Effector memory CD4-positive, alpha-beta T cell (primary cell): ENCODE results near the gene LRFN5.

Experiments
- DNase-seq, 3 donors: peaks; one replicate each; pipeline ENCODE4 v3.0.0-alpha.2; 2020
- H3K27ac ChIP-seq: 2 replicates; pipeline ENCODE4 v1.7.0; 2013; ENCODE audit warnings: mild to moderate bottlenecking, low read length, moderate library complexity; ENCODE audit not compliant: insufficient read depth, poor library complexity, severe bottlenecking
- H3K27me3 ChIP-seq: replicated peaks from 2 replicates; pipeline ENCODE4 v1.7.0; 2013; ENCODE audit warnings: mild to moderate bottlenecking, low read length; ENCODE audit not compliant: insufficient read depth, control insufficient read depth, poor library complexity, severe bottlenecking
- H3K36me3 ChIP-seq: 2 replicates; pipeline ENCODE4 v1.7.0; 2013; ENCODE audit warnings: mild to moderate bottlenecking, low read length, moderate library complexity; ENCODE audit not compliant: control insufficient read depth, insufficient read depth
- H3K4me1 ChIP-seq: 2 replicates; pipeline ENCODE4 v1.7.0; 2013; ENCODE audit warnings: low read length, mild to moderate bottlenecking; ENCODE audit not compliant: control insufficient read depth, insufficient read depth, poor library complexity, severe bottlenecking
- H3K4me3 ChIP-seq: 2 replicates; pipeline ENCODE4 v1.7.0; 2013; ENCODE audit warnings: low read length, low read depth, mild to moderate bottlenecking; ENCODE audit not compliant: insufficient read depth, poor library complexity, severe bottlenecking
- H3K9me3 ChIP-seq: 2 replicates; pipeline ENCODE4 v1.7.0; 2013; ENCODE audit warnings: mild to moderate bottlenecking, low read length, moderate library complexity; ENCODE audit not compliant: control insufficient read depth

Gene LRFN5

DNA sequence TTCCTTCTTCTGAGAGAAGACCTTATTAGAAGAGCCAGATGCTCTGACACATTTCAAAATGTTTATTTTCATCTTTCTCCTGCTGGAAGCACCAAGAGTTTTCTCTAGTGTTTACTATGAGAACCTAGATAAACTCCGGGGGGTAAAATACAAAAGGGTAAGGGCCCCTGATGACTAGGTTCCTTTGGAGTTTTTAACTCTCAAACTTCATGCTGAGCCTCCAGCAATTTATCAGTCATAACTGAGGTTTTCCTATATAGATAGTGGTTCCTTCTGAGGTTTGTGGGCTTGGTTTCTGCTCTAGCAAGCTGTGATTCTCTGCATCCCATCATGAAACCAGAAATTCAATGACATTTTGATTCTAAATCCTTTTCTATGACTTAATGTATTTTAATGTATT lies 210.9 kb downstream of the LRFN5 start:
- no peaks in the 10 kb centered on the region for H3K27me3 ChIP-seq
- no peaks in the 10 kb centered on the region for H3K9me3 ChIP-seq
- no peak overlapping the region for H3K27ac ChIP-seq
- H3K36me3 ChIP-seq = no peaks in the 10 kb centered on the region
- H3K4me1 ChIP-seq = no peaks in the 10 kb centered on the region
- no peak for DNase-seq
- no peak overlapping the region for H3K4me3 ChIP-seq

- H3K4me1 ChIP-seq = no peaks in the 10 kb centered on the region
- H3K36me3 ChIP-seq = no peaks in the 10 kb centered on the region
- DNase-seq = no peak
- H3K27ac ChIP-seq = no peak overlapping the region
- H3K9me3 ChIP-seq = peaks cover 6% of the 10 kb centered on the region
- no peak overlapping the region for H3K4me3 ChIP-seq
- no peaks in the 10 kb centered on the region for H3K27me3 ChIP-seq
Measured at GRCh38 chr14:41824441-41824840, 217.8 kb downstream of the LRFN5 start.

DNA sequence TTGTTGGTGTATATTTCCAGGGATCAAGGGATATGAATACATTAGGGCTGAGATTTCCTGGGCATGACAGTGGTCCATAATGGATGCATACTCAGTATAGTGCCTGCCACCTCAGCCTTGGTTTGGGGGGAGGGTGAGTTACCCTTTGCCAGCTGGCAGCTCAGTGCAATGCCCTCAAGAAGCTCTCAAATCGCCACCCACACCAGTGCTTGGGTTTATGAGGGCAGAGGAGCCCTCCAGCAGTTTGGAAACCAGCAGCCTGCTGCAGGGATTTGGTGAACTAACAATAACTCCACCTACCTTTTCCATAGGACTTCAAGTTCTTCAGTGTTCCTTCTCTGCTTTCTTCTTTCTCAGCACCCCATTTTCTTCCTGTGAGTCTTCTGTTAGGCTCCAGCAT lies 218.9 kb downstream of the LRFN5 start:
- no peak for DNase-seq
- peaks cover 6% of the 10 kb centered on the region for H3K9me3 ChIP-seq
- H3K27ac ChIP-seq = no peak overlapping the region
- no peaks in the 10 kb centered on the region for H3K36me3 ChIP-seq
- no peaks in the 10 kb centered on the region for H3K4me1 ChIP-seq
- H3K4me3 ChIP-seq = no peak overlapping the region
- no peaks in the 10 kb centered on the region for H3K27me3 ChIP-seq

DNA sequence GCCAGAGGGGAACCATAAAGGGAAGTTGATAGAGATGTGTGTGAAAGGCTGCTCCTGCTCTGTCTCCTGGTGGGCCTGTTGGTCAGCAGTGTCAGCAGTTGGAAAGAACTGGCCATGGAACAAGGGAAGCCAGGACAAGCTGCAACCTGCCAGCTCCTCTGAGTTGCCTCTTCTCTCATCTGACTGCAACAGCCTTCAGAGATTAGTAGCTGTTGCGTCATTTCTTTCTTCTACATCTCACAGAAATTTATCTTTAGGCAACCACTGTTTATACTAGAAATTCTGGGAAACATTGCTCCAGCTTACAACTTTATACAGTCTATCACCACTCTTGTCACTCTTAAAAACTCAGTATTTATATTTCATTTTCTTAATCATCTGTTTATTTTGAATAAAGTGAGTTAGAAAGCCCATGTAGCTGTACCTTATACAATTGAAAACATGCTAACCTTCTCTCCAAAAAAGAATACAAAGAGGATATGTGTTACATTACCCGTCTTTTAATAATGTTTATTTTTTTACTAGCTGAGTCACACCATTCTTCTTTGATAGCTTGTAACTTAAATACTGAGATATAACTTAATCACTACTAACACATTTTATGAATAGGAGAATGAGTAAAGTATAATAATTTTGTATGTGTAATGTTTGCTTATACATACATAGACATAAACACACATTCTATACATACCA lies 224.2 kb downstream of the LRFN5 start:
- no peak overlapping the region for H3K4me3 ChIP-seq
- no peaks in the 10 kb centered on the region for H3K27me3 ChIP-seq
- no peak for DNase-seq
- no peaks in the 10 kb centered on the region for H3K36me3 ChIP-seq
- H3K9me3 ChIP-seq = no peaks in the 10 kb centered on the region
- H3K27ac ChIP-seq = no peak overlapping the region
- no peaks in the 10 kb centered on the region for H3K4me1 ChIP-seq

DNA sequence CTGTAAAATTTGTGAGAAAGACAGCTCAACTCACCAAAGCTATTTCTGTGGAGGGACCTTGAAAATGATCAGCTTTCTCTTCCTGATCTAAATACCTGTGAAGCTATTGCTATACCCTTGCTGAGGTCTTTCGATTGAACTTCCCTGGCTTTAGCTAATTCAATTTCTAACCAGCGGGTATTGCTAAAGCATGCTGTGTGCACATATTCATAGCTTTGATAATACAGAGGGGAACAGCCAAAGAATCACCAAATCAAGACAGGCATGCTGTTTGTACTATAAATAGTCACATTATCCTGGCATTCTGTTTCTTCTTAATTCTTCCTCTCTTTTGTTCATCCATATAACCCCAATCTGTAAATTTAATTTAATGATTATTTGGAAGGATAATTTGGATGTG lies 233.0 kb downstream of the LRFN5 start:
- H3K9me3 ChIP-seq = no peaks in the 10 kb centered on the region
- no peaks in the 10 kb centered on the region for H3K27me3 ChIP-seq
- H3K36me3 ChIP-seq = no peaks in the 10 kb centered on the region
- DNase-seq = no peak
- H3K27ac ChIP-seq = no peak overlapping the region
- H3K4me1 ChIP-seq = no peaks in the 10 kb centered on the region
- H3K4me3 ChIP-seq = no peak overlapping the region

DNA sequence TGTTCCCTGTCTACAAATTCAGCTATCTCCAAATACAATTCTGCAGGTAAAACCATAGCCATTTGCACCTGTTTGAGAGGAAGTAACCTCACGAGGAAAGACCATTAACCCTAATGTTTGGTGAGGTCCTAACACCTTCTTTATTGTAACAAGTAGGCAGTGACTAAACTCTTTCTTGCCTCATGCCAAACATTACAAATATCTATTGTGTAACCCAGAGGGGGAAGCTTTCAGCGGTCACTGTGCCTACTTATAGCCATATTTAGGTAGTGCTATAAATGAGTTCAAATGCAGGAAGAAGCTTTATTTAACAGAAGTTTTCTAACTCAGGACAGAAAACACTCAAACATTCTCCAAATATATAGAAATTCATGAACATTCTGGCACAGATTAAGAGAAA lies 252.7 kb downstream of the LRFN5 start:
- Histone ChIP-seq H3K36me3 (no peaks in the 10 kb centered on the region), H3K9me3 (no peaks in the 10 kb centered on the region), H3K27me3 (no peaks in the 10 kb centered on the region), H3K27ac (no peak overlapping the region), H3K4me1 (no peaks in the 10 kb centered on the region), H3K4me3 (no peak overlapping the region)
- no peak for DNase-seq

GRCh38 chr14:41860586-41860985 lies 253.9 kb downstream of the LRFN5 start:
- Histone ChIP-seq H3K4me3 (no peak overlapping the region), H3K36me3 (no peaks in the 10 kb centered on the region), H3K27ac (no peak overlapping the region), H3K9me3 (no peaks in the 10 kb centered on the region), H3K4me1 (no peaks in the 10 kb centered on the region), H3K27me3 (no peaks in the 10 kb centered on the region)
- DNase-seq = no peak

DNA sequence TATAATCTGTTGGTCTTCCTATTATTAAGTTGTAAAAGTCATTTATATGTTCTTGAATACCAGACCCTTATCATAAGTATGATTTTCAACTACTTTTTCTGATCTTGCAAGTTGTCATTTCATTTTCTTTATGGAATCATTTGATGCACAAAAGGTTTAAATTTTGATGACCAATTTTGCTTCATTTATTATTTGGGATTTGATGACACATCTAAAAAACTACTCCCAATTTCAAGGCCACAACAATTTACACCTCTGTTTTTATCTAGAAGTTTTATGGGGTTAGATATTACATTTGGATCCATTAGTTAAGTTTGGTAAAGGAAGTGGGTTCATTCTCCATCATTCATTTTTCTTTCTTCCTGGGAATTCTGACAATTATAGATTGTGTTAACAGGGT lies 259.2 kb downstream of the LRFN5 start:
- Histone ChIP-seq H3K36me3 (no peaks in the 10 kb centered on the region), H3K4me1 (no peaks in the 10 kb centered on the region), H3K27me3 (no peaks in the 10 kb centered on the region), H3K9me3 (no peaks in the 10 kb centered on the region), H3K27ac (no peak overlapping the region), H3K4me3 (no peak overlapping the region)
- DNase-seq = no peak

GRCh38 chr14:41868396-41868795 lies 261.7 kb downstream of the LRFN5 start:
- Histone ChIP-seq H3K36me3 (no peaks in the 10 kb centered on the region), H3K27ac (no peak overlapping the region), H3K4me3 (no peak overlapping the region), H3K4me1 (no peaks in the 10 kb centered on the region), H3K9me3 (no peaks in the 10 kb centered on the region), H3K27me3 (no peaks in the 10 kb centered on the region)
- DNase-seq = no peak

- H3K36me3 ChIP-seq = no peaks in the 10 kb centered on the region
- no peaks in the 10 kb centered on the region for H3K4me1 ChIP-seq
- H3K9me3 ChIP-seq = no peaks in the 10 kb centered on the region
- no peak overlapping the region for H3K4me3 ChIP-seq
- no peak for DNase-seq
- H3K27ac ChIP-seq = no peak overlapping the region
- no peaks in the 10 kb centered on the region for H3K27me3 ChIP-seq
Measured at GRCh38 chr14:41872931-41873685, 266.4 kb downstream of the LRFN5 start.
